ENCODE results near the gene POFUT2.
"Not testable (repeated sequence)": the region's sequence is repeated elsewhere in the genome, so short reads cannot be mapped to it uniquely, and the experiment has no call there.

Gene POFUT2

DNA sequence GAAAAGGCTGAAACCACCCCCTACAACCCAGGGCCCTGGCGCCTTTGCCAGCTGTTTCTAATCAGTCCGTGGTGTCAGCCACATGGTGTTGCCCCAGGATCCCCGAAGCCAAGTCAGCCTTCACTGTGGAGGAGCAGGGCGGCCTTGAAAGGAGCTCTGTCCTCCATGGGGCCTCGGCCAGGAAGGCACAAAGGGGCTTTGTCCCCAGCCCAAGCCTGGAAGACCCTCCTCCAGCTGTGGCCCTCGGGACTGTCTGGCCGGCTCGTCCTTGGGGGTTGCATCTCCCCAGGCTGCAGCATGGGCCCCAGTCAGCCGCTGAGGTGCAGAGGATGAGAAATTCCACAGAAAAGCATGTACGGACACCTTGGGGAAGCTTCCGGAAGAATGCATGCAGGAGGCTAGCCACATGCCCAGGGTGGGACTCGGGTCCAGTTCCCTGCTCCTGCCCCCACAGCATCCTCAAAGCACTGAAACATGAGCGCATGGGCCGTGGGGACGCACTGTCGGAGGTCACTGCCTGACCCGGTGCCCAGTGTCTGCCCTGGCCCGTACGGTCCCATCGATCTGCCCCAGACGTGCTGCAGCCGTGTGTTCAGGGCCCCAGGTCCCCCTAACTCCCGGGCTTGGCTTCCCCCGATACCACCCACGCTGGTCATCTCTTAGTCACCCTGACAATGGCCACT is 38.6 kb upstream of the POFUT2 start:
- no peak for DNase-seq

- no peak for DNase-seq
Measured at GRCh38 chr21:45325206-45326168, 37.8 kb upstream of the POFUT2 start.

DNA sequence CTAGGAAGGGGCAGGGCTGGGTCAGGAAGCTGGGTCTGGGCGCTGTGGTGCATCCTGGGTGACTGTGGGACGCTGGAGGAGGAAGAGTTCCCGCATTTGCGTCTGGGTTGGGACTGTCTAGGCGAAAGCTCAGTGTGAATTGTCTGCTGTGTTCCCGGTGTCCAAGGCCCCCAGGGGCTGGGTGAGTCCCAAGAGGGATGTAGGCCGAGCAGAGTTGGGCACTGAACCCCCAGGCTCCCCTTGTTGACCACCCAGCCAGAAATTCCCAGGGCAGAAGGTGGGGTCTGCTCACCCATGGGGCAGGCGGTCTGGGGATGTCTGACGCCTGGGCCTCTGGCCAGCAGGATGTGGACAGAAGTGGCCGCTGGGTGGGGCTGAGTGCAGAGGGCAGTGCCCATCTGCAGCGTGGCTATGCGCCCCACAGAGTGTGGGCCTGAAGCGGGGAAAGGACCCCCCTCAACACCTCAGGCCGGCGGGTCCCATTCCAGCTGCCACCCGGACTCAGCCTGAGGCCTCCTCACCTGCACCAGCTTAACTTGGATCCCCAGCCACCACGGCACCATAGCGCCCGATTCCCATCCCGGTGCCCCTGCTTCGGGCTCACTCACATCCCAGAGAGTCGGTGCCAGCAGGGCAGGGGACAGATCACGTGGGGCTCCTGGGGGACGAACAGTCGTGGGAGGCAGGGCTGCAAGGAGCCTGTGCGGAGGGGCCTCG is 37.0 kb upstream of the POFUT2 start:
- DNase-seq, result no peak

GRCh38 chr21:45323487-45324311 is 36.0 kb upstream of the POFUT2 start:
- no peak for DNase-seq

GRCh38 chr21:45322960-45323461 is 35.3 kb upstream of the POFUT2 start:
- no peak for DNase-seq

DNA sequence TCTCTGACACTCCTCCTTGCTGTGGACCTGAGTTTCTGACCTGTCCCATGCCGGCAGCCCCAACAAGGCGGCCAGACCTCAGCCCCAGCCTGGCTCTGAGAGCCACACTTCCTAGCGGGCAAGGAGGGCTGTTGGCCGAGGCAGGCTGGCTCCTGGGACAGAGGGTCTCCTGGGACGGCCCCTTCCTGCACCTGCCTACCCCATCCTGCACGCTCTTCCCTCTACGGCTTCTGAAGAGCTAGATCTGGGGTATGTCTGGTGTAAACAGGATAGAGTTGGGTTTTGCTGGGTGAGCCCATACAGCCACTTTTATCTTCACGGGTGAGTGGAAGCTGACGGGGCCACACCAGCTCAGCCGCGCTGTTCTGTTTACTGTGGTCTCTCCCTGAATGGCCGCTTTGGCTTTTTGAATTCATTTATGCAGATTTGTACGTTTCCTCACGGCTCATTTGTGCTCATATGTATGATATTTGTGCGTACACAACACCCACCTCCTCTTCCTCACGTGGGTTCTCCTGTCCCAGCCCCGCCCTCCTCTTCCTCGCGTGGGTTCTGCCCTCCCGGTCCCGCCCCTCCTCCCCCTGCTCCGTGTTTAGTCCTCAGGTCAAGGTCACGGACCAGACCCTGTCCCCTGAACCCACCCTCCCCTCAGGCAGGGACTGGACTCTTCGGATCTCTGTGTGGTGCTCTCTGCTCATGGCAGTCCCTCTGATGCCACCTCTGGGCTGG is 34.7 kb upstream of the POFUT2 start:
- no peak for DNase-seq

DNA sequence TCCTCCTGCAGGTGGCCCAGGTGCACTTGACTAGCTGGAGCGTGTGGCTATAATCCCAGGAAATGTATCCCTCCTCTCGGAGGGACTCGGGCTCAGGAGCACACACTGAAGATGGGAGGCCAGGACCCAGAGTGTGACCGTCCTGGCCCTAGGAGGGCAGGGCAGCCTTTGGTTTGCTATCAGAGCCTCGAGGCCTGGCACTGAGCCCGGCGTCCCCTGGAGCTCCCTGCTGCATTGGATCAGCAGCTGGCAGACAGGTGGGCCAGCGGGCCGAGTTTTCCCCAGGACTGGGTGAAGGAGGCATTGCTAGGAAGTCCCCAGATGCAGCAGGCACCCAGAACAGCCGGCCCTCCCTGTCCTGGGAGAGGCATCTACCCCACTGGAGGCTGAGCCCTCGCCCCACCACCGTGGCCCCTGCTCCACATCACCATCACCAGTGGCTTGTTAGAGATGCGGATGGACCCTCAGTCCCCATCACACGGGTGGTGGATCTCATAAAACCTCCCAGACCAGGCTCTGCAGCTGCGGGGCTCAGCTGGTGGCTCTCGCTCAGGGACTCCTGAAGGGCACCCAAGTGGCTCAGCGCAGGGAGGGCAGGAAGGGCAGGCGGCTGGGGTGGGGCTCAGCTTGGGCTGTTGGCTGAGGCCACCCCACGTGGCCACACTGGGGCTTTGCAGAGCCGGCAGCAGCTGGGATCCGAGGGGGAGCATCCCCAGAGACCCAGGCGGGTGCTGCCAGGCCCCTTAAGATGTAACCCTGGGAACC is 32.7 kb upstream of the POFUT2 start:
- no peak for DNase-seq

DNA sequence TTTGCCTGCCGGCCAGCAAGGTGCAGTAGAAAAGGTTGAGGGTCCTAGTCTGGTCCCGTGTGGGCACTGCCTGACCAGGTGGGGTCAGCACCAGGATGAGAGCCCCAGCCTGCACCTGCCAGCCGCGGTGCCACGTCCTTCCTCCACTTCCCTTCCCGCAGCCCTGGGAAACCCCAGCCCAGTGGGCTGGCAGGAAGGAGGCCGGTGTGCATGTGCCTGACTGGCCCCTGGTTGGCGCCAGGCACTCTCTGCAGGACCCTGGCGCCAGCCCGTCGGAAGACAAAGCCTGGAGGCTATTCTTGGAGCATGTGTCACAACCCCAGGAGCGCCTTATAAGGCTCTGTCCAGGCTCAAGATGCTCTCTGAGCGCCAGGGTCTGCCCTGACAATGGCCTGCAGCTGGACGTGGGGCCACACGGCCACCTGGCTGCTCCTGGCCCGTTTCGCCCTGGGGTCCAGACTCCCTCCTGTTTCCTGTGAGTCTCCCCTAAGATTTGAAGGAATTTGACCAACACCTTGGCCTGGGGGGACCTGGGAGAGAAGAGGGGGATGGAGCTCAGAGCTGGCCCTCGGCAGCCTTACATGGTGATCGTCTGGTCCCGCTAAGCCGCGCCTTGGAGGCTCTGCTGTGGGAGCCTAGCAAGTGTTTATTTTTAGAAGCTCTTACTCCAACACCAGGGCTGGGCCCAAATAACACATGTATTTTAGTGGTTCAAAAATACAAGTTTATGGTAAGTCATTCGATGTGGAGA is 31.9 kb upstream of the POFUT2 start:
- no peak for DNase-seq

DNA sequence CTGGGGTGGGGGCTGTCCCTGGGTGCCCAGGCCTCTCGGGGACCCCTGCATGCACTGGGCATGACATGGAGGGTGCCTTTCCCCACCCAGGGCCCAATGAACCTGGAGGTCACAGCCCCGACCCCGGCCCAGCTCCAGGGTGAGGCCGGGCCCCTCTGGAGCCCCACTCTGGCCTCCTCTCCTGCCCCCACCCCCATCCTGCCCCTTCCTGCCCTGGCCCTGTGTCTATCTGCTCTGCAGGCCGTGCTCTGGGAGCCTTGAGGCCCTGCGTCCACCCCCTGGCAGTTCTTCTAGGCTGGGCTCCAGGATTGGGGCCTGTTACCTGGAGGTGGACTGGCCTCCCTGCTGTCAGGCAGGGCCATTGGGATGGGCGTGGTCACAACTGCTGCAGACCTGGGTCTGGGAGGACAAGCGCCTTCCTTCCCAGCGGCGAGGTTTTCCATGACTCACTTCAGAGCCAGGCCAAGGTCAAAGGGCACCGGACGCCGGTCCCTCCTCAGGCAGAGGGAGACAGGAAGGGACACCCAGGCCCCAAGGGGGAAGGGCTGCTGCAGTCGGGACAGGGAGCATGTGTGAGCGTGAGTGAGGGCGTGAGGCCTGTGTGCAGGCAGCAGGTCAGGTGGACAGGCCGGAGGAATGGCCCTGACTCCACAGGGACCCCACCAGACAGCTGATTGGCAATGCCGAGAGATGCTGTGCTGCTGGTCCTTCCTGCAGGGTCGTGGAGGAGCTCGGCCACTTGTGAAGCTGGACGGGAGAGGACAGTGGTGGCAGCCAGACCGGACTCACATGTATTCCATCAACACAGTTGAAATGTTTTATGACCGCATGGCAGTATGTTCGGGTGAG is 31.1 kb upstream of the POFUT2 start:
- no peak for DNase-seq

- DNase-seq, result no peak
Measured at GRCh38 chr21:45318146-45318555, 30.5 kb upstream of the POFUT2 start.

GRCh38 chr21:45317398-45318145 is 29.9 kb upstream of the POFUT2 start:
- no peak for DNase-seq

DNA sequence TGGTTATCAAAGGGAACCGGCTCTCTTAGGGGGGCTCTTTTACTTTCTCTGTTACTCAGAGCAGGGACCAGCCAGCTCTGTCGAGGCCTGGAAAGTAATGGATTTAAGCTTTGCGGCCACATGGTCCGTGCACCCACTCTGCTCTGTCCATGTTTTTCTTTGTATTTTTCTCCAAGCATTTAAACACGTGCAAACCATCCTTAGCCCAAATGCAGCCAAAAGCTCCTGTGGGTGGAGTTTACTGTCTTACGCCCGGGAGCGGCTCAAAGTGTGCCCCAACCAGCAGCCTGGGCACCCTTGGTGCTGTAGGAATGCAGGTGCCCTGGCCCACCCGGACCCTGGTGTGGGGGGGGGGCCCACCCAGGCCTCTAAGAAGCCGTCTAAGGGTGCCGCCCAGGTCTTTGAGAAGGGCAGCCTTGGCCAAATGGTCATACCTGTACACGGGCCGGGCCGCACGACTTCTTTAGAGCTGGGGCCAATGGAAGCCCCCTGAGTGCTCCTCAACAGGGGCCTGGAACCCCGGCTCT is 29.2 kb upstream of the POFUT2 start:
- no peak for DNase-seq

DNA sequence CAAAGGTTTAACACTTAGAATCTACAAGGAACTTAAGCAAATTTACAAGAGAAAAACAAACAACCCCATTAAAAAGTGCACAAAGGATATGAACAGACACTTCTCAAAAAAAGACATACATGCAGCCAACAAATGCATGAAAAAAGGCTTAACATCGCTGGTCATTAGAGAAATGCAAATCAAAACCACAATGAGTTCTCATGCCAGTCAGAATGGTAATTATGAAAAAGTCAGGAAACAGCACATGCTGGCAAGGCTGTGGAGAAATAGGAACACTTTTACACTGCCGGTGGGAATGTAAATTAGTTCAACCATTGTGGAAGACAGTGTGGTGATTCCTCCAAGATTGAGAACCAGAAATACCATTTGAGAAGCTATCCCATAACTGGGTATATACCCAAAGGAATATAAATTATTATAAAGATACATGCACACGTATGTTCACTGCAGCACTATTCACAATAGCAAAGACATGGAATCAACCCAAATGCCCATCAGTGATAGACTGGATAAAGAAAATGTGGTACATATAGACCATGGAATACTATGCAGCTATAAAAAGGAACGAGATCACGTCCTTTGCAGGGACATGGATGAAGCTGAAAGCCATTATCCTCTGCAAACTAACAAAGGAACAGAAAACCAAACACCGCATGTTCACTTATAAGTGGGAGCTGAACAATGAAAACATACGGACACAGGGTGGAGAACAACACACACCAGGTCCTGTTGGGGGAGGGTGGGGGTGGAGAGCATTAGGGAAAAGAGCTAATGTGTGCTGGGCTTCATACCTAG is 28.2 kb upstream of the POFUT2 start:
- not testable (repeated sequence) for DNase-seq

- no peak for DNase-seq
Measured at GRCh38 chr21:45313682-45314081, 26.0 kb upstream of the POFUT2 start.

DNA sequence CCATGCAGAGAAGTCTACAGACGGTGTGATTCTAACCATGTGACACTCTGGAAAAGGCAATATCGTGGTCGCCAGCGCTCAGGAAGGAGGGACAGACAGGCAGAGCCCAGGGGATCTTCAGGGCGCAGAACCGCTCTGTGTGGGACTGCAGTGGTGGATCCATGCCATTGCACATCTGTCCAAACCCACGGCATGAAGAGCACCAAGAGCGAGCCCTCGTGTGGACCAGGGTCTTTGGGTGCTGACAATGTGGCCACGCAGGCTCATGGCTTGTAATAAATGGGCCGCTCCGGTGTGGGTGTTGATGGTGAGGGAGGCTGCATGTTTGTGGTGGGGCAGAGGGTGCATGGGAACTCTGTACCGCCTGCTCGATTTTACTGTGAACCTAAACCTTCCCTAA is 25.3 kb upstream of the POFUT2 start:
- no peak for DNase-seq

DNA sequence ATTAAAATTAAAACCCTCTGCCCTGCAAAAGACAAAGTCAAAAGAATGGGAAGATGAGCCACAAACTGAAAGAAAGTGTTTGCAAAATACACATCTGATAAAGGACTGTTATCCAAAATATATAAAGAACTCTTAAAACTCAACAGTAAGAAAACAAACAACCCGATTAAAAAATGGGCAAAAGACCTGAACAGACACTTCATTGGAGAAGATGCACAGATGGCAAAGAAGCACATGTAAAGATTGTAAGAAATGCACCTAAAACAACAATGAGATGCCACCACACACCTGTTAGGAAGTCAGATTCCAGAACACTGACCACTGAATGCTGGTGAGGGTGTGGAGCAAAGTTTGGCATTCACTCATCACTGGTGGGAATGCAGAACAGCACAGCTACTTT is 24.6 kb upstream of the POFUT2 start:
- DNase-seq, result no peak

DNA sequence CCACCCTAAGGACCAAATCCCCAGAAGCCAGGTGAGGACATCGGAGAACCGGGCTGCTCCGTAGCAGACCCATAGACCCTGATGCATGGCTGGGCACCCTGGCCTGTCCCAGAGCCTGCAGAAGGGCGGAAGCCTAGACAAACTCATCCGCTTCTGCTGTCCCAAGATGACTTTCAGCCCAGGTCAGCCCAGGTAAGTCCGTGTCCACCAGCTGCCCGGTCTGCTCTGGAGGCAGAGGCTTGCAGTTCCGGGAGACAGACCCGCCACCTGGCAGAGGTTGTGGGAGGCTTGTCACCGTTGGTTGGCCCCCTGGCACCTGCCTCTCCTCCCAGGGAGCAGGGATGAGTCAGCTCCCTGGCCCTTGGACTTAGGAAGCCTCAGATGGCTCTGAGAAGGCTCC is 22.8 kb upstream of the POFUT2 start:
- no peak for DNase-seq
